IMR-90 (cell line): ENCODE data around the gene NOS2. TPM values are rescaled to one million over a fixed set of nuclear protein-coding genes. Genes with fewer than 3 reads are reported as not detected.

Experiments
- ATAC-seq: fragments of 200-7000 bp; cut with Tn5 transposase; 2 replicates; pipeline ENCODE4 v1.9.1; 2020; ENCODE audit warnings: low read depth, mild to moderate bottlenecking, moderate library complexity
- BruUV-seq: library from RNA; stranded (reverse); fragments of 400-500 nt; replicated peaks from 2 replicates; lab custom pipeline; 2021; lab: Mats Ljungman, UMichigan
- CTCF ChIA-PET: fragments of 300-600 bp; formaldehyde crosslinking; extraction: SDS; loops from one replicate; lab custom pipeline; 2021; ENCODE audit warnings: antibody characterized with exemption; lab: Yijun Ruan, JAX
- POLR2A ChIA-PET: fragments of 300-600 bp; sonication (Branson Sonifier 250); formaldehyde crosslinking; loops from one replicate; lab custom pipeline; 2022; ENCODE audit warnings: antibody characterized with exemption; ENCODE audit not compliant: unreplicated experiment; lab: Charles Lee
- DNase-seq: peaks from one replicate; pipeline ENCODE4 v3.0.0; 2013
- H2AFZ ChIP-seq: replicated peaks from 2 replicates; pipeline ENCODE3; 2013; ENCODE audit warnings: low read length, mild to moderate bottlenecking; ENCODE audit not compliant: poor library complexity
- H2AK5ac ChIP-seq: 2 replicates; pipeline ENCODE4 v1.6.1; 2013; ENCODE audit warnings: low read depth, low read length, inconsistent platforms
- H2AK9ac ChIP-seq: replicated peaks from 2 replicates; pipeline ENCODE3; 2013; ENCODE audit warnings: mild to moderate bottlenecking, low read depth, low read length, moderate library complexity; ENCODE audit not compliant: poor library complexity
- H2BK120ac ChIP-seq: 2 replicates; pipeline ENCODE4 v1.6.1; 2013; ENCODE audit warnings: low read depth, low read length, inconsistent platforms
- H2BK15ac ChIP-seq: 3 replicates; pipeline ENCODE4 v1.6.1; 2013; ENCODE audit warnings: low read depth, low read length, inconsistent platforms
- H2BK20ac ChIP-seq: 2 replicates; pipeline ENCODE4 v1.6.1; 2013; ENCODE audit warnings: low read depth, mild to moderate bottlenecking, inconsistent platforms, low read length, moderate library complexity
- H2BK5ac ChIP-seq: 2 replicates; pipeline ENCODE4 v1.6.1; 2013; ENCODE audit warnings: mild to moderate bottlenecking, low read depth, low read length, inconsistent platforms; ENCODE audit not compliant: poor library complexity, severe bottlenecking
- H3K14ac ChIP-seq: replicated peaks from 2 replicates; pipeline ENCODE4 v1.6.1; 2013; ENCODE audit warnings: low read depth, low read length, inconsistent platforms
- H3K18ac ChIP-seq: 2 replicates; pipeline ENCODE4 v1.6.1; 2013; ENCODE audit warnings: low read depth, low read length, control low read depth
- H3K23ac ChIP-seq: 2 replicates; pipeline ENCODE4 v1.6.1; 2013; ENCODE audit warnings: low read depth, low read length, inconsistent platforms
- H3K27ac ChIP-seq: 2 replicates; pipeline ENCODE4 v1.5.1; 2013; ENCODE audit warnings: mild to moderate bottlenecking, control low read depth, low read length; ENCODE audit not compliant: insufficient read depth
- H3K27me3 ChIP-seq: 2 replicates; pipeline ENCODE4 v1.6.1; 2013; ENCODE audit warnings: low read length; ENCODE audit not compliant: control insufficient read depth, insufficient read depth
- H3K36me3 ChIP-seq: 2 replicates; pipeline ENCODE4 v1.6.1; 2013; ENCODE audit warnings: low read length, mixed read lengths; ENCODE audit not compliant: control insufficient read depth, insufficient read depth
- H3K4ac ChIP-seq: 2 replicates; pipeline ENCODE4 v1.6.1; 2013; ENCODE audit warnings: low read depth, low read length, inconsistent platforms
- H3K4me1 ChIP-seq: 2 replicates; pipeline ENCODE4 v1.6.1; 2013; ENCODE audit warnings: low read length, mixed read lengths; ENCODE audit not compliant: control insufficient read depth, insufficient read depth
- H3K4me2 ChIP-seq: 2 replicates; pipeline ENCODE4 v1.6.1; 2013; ENCODE audit warnings: low read depth, mild to moderate bottlenecking, control low read depth, low read length, moderate library complexity
- H3K4me3 ChIP-seq: 2 replicates; pipeline ENCODE4 v1.5.1; 2013; ENCODE audit warnings: low read depth, mild to moderate bottlenecking, control low read depth, low read length, moderate library complexity; ENCODE audit not compliant: insufficient read depth
- H3K56ac ChIP-seq: 2 replicates; pipeline ENCODE4 v1.6.1; 2013; ENCODE audit warnings: low read length, inconsistent platforms; ENCODE audit not compliant: insufficient read depth; ENCODE audit errors: extremely low read depth
- H3K79me1 ChIP-seq, 2 experiments: 2 replicates each; pipeline ENCODE4 v1.6.1; 2013; ENCODE audit warnings: low read length in 2 of 2, inconsistent platforms in 1 of 2, low read depth in 1 of 2
- H3K9ac ChIP-seq: 2 replicates; pipeline ENCODE4 v1.6.1; 2013; ENCODE audit warnings: low read depth, low read length, control low read depth
- H3K9me1 ChIP-seq: 2 replicates; pipeline ENCODE4 v1.6.1; 2013; ENCODE audit warnings: low read length, inconsistent platforms; ENCODE audit not compliant: insufficient read depth
- H3K9me3 ChIP-seq: 2 replicates; pipeline ENCODE4 v1.6.1; 2013; ENCODE audit warnings: low read length; ENCODE audit not compliant: control insufficient read depth, insufficient read depth
- H4K20me1 ChIP-seq: 2 replicates; pipeline ENCODE4 v1.6.1; 2013; ENCODE audit warnings: low read length, inconsistent platforms; ENCODE audit not compliant: insufficient read depth
- H4K5ac ChIP-seq: 2 replicates; pipeline ENCODE4 v1.6.1; 2013; ENCODE audit warnings: mild to moderate bottlenecking, low read depth, low read length, control low read depth
- H4K8ac ChIP-seq, 2 experiments: 2 replicates each; pipeline ENCODE4 v1.6.1; 2013; ENCODE audit warnings: low read depth in 2 of 2, low read length in 2 of 2, control low read depth in 1 of 2, inconsistent platforms in 1 of 2
- H4K91ac ChIP-seq: 2 replicates; pipeline ENCODE4 v1.6.1; 2013; ENCODE audit warnings: low read depth, low read length, inconsistent platforms; ENCODE audit not compliant: insufficient read depth
- CTCF ChIP-seq: conservative IDR thresholded peaks from 2 replicates; pipeline ENCODE4 v1.5.1; 2012; ENCODE audit warnings: mild to moderate bottlenecking, low read depth, low read length, improper control_type of control experiment
- FOS ChIP-seq: fragments of 150-350 bp; IDR thresholded peaks from 2 replicates; pipeline ENCODE4 v1.6.1; 2016; ENCODE audit warnings: low read depth, low read length
- MAZ ChIP-seq: IDR thresholded peaks from 2 replicates; pipeline ENCODE4 v1.6.1; 2012; ENCODE audit warnings: low read depth, mild to moderate bottlenecking, low read length, improper control_type of control experiment, moderate library complexity, borderline replicate concordance
- NFE2L2 ChIP-seq: fragments of 150-350 bp; IDR thresholded peaks from 2 replicates; pipeline ENCODE4 v1.6.1; 2016; ENCODE audit warnings: low read depth, mild to moderate bottlenecking, low read length
- USF2 ChIP-seq: fragments of 150-350 bp; IDR thresholded peaks from 2 replicates; pipeline ENCODE4 v1.6.1; 2017; ENCODE audit warnings: mild to moderate bottlenecking, antibody characterized with exemption, low read length, low read depth
- WGBS, 2 experiments: methylation state at CpG; one replicate each; pipeline versions ENCODE4 v1.1.5 to v1.1.7; 2013; ENCODE audit warnings: missing lambda C conversion rate in 2 of 2; ENCODE audit not compliant: insufficient read length in 1 of 2; ENCODE audit errors: extremely low coverage in 2 of 2; 5-methylcytosine and 5-hydroxymethylcytosine counted together
- dilution Hi-C: fragments of 300-500 bp; cut with HindIII; formaldehyde crosslinking; loops from one replicate; pipeline ENCODE4 v1.14.3; 2018; ENCODE audit warnings: low sequenced_read_pairs; ENCODE audit not compliant: unreplicated experiment
- in situ Hi-C: fragments of 300-500 bp; cut with MboI; formaldehyde crosslinking; loops from 3 replicates; pipeline ENCODE4 v1.14.3; 2019; ENCODE audit warnings: low sequenced_read_pairs, inconsistent platforms, mixed read lengths
- intact Hi-C: fragments of 100-400 bp; cut with micrococcal nuclease; formaldehyde crosslinking; loops from 2 replicates; pipeline ENCODE4 v1.10.0; 2022
- polyA plus RNA-seq, 3 experiments: library from polyadenylated mRNA; depleted of rRNA; stranded (reverse); fragments of >200 nt; gene quantifications; 2 replicates each; pipeline ENCODE4 v1.2.3, GENCODE V29; 2012; ENCODE audit warnings: low replicate concordance in 1 of 3
- total RNA-seq: library from RNA; depleted of rRNA; stranded (reverse); fragments of >200 nt; gene quantifications from 2 replicates; pipeline ENCODE4 v1.2.3, GENCODE V29; 2012

NOS2 gene
- total and polyA plus RNA-seq, 2 of the 4 experiments (the other 2 are of a cell fraction): under 0.01 TPM; not detected in 1

- Histone ChIP-seq H3K9ac (no peak overlapping the region), H2BK20ac (no peak overlapping the region), H2AK5ac (no peak overlapping the region), H4K5ac (no peak overlapping the region), H2AFZ (peak overlapping the region; percentile 73), H4K91ac (no peak overlapping the region), H3K18ac (no peak overlapping the region), H3K4me1 (peaks cover 5% of the 10 kb centered on the region), H2AK9ac (no peak overlapping the region), H2BK15ac (no peak overlapping the region), H3K56ac (no peak overlapping the region), H3K23ac (no peak overlapping the region), H3K9me3 (no peaks in the 10 kb centered on the region), H3K14ac (no peak overlapping the region), H2BK120ac (no peak overlapping the region), H3K4ac (no peak overlapping the region), H3K4me2 (peak overlapping the region; percentile 74), H4K8ac (peak overlapping the region in 1 of 2 experiments; percentile 40; a peak in 2 of 4 replicates), H3K27me3 (peaks cover 4% of the 10 kb centered on the region; the same call in 1 of the 2 replicates), H3K79me1 (no peaks in the 10 kb centered on the region), H3K9me1 (no peaks in the 10 kb centered on the region), H3K4me3 (no peak overlapping the region), H4K20me1 (no peaks in the 10 kb centered on the region), H2BK5ac (no peak overlapping the region), H3K36me3 (no peaks in the 10 kb centered on the region), H3K27ac (no peak overlapping the region)
- no TSS peak for BruUV-seq
- TF ChIP-seq FOS (no peak), MAZ (no peak), CTCF (no peak), USF2 (no peak), NFE2L2 (no peak)
- in situ Hi-C loops: loop anchor here (10.0 kb wide), 2 partner anchors 77 to 437 kb away; no protein-coding TSS in a partner anchor
- ChIA-PET CTCF (interaction anchor here (0.6 to 5.7 kb wide), 3 partner anchors 71 to 291 kb away, joined by 4 to 62 read pairs (median 4); no protein-coding TSS in a partner anchor), POLR2A (no interaction called here)
- dilution Hi-C loops: no loop called here
- ATAC-seq (no peak), DNase-seq (no peak)
- 100% methylated on average over 3 of the region's 17 CpGs; no CpG with 5 or more reads in 1 of the 2 experiments for WGBS, 2 experiments
- intact Hi-C loops: loop anchor here (10.0 kb wide), 2 partner anchors 337 to 517 kb away; no protein-coding TSS in a partner anchor
These were observed 7.5 kb upstream of the NOS2 start for GRCh38 chr17:27807567-27808470.
